NCI-H1694 treated with DMSO at 0.1 percent for 48 hours (cell line): ENCODE results near the gene GALNT17.

Source experiments
- DNase-seq: peaks from one replicate; lab custom pipeline; 2025; lab: John Stamatoyannopoulos, UW

The GALNT17 gene

DNA sequence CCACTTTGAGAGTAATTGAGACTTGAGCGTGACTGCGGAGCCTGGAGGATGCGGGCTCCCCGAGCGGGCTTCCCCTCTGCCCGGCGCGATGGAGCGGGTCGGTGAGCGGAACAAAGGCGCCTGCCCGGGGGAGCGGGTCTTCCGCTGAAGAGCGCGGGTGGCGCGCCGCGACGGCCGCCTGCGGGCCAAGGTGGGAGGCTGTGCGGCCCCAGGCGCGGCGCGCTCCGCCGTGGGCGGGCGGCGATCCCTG, at the start of gene GALNT17:
Gene GALNT17, plus strand, starts transcription at position 18 of the 250 bp plus-strand sequence.
- no peak for DNase-seq

DNA sequence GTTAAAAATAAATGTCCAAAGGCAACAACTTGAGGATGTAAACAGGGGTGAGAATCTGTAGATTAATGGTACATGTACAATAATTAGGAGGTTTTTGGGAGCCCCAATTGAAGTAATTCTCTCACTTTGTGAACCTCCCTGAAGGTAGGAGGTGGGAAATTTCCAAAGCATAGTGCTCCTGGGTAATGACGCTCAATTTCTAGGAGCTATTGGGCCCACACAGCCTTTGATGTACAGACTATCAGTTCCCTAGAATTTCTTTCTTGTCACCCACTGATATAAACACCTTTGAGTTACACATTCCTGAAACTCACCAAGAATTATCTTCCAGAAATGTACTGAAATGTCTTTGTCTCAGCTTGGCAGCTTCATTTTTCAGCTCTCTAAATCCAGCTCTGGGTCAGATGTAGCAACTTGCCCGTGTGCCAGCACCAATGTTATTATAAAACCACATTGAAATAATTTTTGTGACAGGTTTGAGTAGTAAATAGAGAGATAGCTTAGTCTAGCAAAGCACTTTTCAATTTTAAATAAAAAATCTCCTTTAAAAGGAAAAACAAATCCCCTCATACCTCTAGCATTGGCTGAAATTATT, 36.6 kb upstream of the GALNT17 start:
- DNase-seq: no peak

DNA sequence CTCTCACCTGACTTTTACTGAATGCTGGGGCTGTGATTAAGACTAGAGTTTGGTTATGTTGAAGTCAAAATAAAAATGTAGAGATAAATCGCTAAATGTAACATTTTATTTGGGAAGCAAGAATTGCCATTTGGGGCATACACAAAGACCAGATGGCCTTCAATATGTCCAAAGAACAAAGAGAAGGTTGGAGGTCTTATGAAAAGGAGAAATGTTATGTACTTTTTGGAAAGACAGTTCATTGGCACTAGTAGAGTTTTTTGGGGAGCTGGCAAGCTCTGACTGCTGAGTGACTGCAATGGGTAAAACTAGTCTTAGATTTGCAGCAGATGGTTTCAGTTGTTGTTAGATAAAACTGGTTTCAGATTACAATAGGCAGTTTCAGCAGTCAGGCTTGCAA, 35.6 kb upstream of the GALNT17 start:
- no peak for DNase-seq

DNA sequence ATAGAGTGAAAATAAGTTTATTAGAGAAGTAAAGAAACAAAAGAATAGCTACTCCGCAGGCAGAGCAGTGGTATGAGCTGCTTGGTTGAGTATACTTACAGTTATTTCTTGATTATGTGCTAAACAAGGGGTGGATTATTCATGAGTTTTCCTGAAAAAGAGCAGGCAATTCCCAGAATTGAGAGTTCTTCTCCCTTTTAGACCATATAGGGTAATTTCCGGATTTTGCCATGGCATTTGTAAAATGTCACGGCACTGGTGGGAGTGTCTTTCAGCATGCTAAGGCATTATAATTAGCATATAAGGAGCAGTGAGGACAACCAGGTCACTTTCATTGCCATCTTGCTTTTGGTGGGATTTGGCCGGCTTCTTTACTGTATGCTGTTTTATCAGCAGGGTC, 25.7 kb upstream of the GALNT17 start:
- no peak for DNase-seq

GRCh38 chr7:71112436-71112835, 19.5 kb upstream of the GALNT17 start:
- DNase-seq: no peak

DNA sequence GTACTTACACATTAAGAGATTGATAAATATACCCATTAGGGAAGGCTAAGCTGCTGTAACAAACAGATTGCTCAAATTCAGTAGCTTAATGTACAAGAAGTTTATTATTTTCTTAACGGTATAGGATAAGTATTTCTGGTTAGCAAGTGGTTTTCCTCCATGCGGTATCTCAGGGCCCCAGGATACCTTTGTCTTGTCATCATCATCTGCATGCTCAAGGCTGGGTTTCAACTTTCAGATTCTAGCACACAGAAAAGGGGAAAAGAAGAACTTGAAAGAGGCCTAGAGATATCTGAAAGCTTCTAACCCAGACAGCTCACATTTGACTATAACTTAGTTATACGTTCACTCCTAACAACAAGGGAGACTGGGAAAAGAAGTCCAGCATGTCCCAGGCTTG, 11.8 kb upstream of the GALNT17 start:
- no peak for DNase-seq

GRCh38 chr7:71129126-71129525, 2.8 kb upstream of the GALNT17 start:
- DNase-seq: no peak

DNA sequence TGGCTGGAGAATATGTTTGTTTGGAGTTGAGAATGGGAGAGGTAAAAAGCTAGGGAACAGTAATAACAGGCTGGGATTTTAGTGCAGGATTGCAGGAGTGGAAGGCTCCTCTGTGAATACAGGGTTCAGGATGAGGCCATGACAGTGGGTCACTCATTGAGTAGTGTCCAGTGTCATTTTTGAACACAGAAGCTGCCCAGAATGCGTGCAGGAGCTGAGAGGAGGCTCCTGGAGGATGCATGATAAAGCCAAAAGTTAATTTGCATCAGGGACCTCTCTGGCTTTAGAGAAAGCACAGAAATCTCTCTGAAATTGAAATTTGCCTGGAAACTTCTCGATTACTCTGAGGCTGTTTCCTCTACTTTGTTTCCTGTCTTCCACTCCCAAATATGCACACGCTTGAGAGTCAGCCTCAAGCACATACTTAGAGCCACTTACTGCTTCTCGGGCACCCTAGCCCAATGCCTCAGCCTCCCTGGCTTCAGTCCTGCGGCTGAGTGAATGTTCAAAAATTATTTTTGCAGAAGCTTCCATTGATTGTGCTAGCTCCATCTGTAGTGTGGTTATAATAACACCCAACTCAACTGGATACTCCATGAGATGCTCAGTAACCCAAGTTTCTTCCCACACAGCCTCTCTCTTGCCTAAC, 1.8 kb upstream of the GALNT17 start:
- DNase-seq: no peak

DNA sequence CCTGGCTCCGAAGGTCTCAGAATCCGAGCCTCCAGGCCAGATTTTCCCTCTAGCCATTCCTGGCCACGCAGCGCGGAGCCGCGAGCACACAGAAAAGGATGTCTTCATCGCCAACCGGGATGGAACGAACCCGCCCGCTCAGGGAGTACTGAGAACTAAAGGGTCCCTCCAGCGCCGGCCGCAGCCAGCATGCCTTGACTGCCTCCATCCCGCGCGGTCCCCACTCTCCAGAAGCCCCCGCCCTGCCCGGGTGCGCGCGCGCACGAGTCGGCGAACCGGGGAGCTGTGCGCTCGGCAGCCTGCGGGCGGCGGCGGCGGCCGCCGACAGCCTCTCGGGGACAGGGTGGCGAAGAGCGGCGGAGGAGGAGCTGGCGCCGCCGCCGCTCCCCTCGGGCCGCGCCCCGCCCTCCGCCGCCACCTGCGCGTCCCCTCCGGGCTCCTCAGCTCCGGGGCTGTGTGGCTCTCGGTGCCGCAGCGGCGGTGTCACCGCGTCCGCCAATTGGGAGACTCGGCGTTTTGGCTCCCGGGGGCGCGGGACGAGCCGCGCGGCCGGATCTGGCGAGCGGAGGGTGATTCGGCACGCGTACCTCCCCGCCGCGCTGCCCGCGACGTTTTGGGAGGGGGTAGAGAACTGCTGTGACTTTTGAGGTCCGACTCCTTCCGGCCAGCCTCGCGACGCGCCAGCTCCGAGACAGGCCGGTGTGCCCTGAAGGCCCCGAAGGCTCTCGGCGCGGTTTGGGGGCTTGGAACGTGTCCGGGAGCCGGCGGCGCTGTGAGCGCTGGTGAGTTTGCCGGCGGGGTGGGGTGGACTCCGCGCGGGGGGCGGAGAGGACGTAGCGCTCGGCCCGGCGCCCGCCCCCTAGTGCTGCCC, 453 bp upstream of the GALNT17 start:
- no peak for DNase-seq

DNA sequence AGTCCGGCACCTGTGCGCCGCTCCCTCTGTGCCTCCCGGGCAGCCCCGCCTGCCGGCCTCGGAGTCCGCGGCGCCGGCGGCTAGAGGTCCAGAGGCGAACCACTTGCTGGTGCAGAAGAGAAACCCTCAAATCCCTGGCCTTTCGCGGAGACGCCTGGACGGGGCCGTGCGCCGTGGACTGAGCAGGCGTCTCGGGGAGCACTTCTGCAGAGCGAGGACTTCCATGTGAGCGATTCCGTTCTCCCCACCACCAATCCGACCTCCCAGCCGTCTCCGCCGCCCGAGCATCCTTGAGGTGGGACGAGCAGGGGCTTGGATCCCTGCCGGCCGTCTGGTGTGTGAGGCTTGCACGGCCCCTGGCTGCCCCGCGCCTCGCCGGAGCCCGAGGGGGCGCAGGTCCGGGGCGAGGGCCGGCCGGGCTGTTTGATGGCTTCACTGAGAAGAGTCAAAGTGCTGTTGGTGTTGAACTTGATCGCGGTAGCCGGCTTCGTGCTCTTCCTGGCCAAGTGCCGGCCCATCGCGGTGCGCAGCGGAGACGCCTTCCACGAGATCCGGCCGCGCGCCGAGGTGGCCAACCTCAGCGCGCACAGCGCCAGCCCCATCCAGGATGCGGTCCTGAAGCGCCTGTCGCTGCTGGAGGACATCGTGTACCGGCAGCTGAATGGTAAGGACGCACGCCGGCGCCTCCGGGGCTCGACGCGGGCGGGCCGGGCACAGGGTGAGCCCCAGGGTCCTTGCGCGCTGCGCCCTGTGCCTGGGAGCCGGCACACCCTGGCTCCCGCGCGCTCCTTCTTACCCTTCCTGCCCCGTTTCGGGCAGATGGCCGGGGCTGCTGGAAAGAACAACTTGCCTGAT, 660 bp downstream of the GALNT17 start:
- no peak for DNase-seq

GRCh38 chr7:71133232-71133622, 1.3 kb downstream of the GALNT17 start:
- DNase-seq: no peak

GRCh38 chr7:71133856-71134255, 1.9 kb downstream of the GALNT17 start:
- DNase-seq: no peak

DNA sequence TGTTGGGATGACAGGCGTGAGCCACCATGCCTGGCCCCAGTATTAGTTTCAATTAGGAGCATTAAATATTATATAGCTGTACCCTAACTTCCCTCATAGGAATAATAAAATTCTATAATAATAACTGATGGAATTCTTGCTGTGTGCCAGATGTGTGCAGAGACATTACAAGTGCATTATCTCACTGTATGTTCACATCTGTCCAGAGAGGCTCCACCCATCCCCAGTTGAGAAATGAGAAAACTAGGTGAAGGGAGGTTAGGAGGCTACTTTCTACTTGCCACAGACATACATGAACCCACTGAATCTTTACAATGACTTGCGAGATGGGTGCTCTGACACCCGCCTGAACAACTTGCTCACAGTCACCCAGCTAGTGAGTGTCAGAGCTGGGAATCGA, 3.2 kb downstream of the GALNT17 start:
- no peak for DNase-seq

DNA sequence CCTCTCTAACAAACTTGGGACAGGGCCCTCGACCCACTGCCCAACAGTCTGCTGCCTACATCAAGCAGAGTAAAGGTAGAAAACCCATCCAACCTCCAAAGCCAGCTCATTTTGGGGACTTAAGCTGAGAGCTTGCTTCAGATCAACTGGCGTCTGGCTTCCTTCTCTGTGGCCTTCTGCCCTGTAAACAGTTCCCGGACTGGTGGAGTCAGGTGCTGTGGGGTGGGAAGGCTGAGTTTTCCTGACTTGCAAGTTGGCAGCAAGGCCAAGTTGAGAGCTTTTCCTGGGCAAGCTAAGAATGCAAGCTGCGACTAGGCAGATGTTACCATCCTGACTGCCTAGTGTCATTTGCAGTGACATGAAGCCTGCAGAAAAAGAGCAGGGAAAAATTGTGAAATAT, 3.7 kb downstream of the GALNT17 start:
- no peak for DNase-seq

GRCh38 chr7:71137479-71137878, 5.5 kb downstream of the GALNT17 start:
- DNase-seq: no peak

GRCh38 chr7:71140264-71140663, 8.3 kb downstream of the GALNT17 start:
- DNase-seq: no peak

DNA sequence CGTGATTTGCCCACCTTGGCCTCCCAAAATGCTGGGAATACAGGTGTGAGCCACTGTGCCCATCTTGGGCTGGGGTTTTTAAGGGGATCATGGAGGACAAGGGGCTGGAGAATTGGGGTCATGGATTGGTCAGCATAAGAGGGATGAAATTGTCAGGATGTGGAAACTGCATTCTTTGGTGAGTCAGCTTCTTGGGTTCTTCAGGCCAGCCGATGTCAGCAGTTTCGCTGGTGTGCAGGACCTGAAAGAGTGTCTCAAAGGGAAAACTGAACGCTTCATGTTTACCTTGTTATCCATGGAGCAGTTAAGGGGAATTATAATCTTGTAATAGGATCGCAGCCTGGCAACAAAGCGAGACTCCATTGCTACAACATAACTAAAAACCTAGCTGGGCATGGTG, 13.0 kb downstream of the GALNT17 start:
- DNase-seq: no peak

- no peak for DNase-seq
These were observed 14.3 kb downstream of the GALNT17 start for GRCh38 chr7:71145906-71146901.

- DNase-seq: no peak
These were observed 16.2 kb downstream of the GALNT17 start for GRCh38 chr7:71148098-71148497.

GRCh38 chr7:71155236-71155635, 23.3 kb downstream of the GALNT17 start:
- DNase-seq: no peak

DNA sequence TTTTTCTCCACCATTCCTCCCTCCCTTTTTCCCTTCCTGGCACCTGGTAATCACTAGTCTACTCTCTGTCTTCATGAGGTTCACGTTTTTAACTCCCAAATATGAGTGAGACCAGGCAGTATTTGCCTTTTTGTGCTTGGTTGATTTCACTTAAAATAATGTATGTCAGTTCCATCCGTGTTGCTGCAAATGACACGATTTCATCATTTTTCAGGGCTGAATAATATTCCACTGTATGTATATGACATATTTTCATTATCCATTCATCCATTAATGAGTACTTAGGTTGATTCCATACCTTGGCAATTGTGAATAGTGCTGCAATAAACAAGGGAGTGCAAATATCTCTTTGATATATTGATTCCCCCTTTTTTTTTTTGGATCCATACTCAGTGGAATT, 25.8 kb downstream of the GALNT17 start:
- no peak for DNase-seq
